SKM-1 treated with dmso at 0.1 percent for 144 hours (cell line): ENCODE data around the gene EXOC3.

Experiments used
- DNase-seq: peaks from one replicate; lab custom pipeline; 2025; ENCODE audit not compliant: unreplicated experiment; lab: John Stamatoyannopoulos, UW

The EXOC3 gene

DNA sequence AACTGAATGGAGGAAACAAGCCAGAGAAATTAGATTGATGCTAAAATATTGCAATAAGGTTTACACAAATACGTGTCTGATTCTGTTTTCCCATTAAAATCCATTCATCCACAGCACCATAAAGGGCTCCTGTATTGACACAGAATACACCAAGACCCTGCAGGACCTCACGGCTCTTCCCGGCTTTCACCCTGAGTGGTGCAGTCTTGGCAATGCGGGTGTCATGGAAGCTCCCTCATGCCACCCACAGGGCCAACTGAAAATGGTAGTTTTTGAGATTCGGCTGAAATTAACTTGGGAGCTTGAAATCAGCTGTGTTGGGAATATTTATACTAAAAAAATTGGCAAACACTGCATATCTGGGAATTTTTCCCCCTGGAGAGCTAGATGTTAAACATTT lies 17.3 kb upstream of the EXOC3 start:
- DNase-seq, result no peak

DNA sequence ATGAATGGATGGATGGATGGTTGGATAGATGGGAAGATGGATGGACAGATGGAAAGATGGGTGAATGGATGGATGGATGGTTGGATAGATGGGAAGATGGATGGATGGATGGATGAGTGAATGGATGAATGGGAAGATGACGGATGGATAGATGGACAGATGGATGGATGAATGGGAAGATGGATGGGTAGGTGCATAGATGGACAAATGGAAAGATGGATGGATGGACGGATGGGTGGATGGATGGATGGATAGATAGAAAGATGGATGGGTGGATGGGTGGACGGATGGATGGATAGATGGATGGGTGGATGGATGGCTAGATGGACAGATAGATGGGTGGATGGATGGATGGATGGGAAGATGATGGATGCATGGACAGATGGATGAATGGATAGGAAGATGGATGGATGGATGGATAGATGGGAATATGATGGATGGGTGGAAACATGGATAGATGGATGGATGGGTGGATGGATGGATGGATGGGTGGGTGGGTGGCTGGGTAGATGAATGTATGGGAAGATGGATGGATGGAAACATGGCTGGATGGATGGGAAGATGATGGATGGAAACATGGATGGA lies 16.5 kb upstream of the EXOC3 start:
- no peak for DNase-seq

DNA sequence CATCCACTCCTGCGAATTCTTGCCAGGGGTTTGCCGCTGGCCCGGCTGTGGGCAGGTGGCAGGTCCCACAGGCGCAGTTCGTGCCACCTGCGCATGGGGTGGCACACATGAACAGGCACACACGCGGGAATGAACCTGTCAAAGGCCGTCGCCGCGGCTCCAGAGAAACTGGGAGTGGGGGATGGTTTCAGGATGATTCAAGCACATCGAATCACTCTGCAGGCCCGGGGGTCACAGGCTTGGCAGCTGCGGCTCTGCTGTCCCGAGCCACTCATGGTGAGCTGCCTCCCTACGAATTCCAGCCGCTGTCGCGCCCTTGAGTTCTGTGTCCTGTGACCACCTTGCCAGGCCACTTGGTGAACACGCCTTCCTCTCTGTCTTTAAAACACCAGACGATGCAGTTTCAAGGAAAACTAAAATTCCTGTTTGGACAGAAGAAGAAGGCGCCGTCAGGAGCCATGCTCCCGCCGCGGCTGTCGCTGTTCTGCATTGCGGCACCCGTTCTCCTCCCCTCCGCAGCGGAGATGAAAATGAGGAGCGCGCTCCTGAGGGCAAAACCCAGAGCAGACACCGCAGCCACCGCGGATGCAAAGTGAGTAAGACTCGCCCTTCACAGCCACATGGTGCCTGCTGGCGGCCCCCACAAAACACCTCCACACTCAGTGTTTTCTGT lies 15.4 kb upstream of the EXOC3 start:
- no peak for DNase-seq

DNA sequence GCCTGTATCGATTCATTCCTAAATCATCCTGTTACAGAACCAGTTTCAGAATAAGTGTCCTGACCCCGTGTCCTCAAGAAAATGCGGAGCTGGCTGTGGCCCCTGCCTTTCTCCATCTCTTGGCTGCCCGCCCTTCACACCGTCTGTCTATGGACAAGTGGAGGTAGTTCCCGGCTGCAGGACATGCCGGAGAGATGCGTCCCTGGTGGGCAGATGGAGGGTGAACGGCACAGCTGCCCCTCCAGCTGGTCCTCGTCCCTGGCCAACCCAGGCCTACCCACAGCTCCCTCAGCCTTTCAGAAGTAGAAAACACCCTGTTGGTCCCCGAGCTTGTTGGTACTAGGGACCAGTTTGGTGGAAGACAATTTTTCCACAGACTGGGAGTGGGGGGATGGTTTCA lies 14.8 kb upstream of the EXOC3 start:
- DNase-seq, result no peak

DNA sequence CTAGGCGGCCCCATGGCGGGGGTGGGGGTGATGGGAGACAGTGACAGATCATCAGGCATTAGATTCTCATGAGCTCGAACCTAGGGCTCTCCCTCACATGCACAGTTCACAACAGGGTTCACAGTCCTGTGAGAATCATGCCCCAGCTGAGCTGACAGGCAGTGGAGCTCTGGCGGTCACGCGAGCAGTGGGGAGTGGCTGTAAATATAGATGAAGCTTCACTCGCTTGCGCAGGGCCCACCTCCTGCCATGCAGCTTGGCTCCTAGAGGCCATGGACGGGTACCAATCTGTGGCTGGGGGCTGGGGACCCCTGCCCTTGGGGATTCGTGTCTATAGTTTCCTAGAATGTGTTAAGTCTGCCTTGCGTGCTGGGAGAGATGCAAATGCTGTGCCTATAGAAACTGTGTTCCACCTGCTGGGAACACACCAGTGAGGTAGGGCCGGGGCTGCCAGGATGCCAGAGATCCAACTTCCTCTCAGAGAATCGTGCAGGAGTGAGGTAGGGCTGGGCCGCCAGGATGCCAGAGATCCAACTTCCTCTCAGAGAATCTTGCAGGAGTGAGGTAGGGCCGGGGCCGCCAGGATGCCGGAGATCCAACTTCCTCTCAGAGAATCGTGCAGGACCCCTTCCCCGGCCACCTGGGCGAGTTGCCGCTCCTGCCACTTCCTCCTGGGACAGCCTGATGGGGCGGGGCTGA lies 14.1 kb upstream of the EXOC3 start:
- DNase-seq, result no peak

DNA sequence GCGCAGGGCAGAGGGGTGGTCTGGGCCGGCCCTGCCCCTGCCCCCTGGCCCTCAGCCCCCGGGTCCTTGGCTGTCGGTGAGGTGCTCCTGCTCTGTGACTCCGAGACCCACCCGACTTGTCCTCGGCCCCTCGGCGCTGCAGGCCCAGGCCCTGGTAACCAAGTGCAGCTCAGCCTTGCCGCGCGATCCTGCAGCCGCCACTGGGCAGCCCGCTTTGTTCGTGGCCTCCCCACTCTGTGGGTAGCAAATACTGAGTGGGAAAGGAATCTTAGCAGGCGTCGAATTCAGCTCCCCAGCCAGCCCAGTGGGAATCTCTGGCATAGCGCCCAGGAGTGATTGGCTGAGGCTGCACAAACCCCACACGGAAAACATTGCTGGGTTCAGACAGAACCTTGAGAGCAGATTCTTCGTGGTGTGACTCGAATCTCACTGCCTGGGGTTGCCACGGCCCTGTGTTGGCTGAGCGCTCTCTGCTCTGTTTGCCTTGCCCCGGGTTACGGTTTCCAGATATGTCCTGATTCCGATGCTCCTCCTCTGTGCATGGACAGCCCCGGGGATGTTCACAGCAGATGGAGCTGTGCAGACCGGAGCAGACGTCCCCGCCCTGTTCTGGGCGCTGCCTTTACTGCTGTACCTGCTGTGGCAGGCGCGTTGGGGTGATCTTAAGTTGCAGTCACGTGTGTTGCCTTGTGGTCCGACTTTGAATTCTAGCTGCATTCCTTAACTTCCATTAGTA lies 13.4 kb upstream of the EXOC3 start:
- DNase-seq, result no peak

DNA sequence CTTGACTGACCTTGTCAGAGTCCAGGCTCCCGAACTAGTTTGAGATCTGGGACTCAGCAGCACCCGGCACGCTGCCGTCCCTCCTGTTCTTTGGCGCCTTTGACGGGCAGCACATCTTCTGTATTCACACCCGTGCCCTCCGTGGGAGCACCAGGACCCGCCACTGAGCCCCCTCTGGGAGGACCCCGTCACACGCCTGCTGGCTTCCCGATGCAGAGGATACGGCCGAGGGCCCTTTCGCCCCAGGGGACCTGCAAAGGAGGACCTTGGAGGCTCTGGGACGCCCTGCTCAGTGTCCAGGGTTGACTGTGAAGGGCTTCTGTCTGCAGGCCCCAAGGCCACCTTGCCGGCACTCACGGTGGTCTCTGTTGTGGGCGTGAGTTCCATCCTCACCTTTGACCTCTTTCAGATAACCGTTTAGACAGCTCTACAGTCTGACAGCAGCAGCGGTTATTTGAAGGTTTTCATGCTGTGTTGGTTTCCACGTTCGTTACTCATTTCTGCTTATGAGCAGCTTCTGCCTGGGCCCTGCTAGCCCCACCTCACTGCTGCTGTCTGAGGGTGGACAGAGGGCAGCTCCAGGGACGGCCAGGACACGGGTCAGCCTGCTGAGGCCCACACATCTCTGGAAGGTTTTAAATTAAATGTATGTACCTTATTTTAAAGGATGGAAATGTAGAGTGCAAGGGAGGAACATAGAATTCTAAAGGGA lies 12.6 kb upstream of the EXOC3 start:
- no peak for DNase-seq

DNA sequence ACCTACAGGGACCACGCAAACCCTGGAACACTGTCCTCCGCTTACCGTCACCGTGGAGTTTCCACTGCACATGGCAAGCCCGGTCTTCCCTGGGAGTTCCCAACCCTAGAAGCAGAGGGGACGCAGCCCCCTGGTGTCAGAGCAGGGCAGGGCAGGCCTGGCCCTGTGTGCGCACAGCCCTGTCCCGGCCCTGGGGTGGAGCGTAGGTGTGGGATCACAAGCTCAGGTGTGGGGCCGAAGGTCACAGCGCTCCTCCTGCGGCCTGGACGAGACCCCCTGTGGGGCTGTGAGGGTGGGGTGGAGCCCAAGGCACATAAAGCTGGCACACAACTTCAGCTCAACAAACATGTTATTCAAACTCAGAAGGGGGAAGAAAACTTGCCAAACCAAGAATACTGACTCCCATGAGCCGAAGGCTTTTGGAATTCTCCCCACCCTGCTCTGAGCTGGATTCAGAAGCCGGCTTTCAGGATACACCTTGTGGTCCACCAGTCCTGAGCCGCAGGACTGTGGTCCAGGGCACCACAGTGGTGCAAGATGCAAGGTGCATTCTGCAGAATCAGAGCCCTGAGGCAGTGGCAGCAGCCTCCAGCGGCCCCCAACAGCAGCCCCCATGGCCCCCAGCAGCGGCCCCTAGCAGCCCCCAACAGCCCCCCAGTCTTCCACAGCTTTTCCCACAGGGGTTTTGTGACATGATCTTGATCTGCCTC lies 11.8 kb upstream of the EXOC3 start:
- DNase-seq, result no peak

DNA sequence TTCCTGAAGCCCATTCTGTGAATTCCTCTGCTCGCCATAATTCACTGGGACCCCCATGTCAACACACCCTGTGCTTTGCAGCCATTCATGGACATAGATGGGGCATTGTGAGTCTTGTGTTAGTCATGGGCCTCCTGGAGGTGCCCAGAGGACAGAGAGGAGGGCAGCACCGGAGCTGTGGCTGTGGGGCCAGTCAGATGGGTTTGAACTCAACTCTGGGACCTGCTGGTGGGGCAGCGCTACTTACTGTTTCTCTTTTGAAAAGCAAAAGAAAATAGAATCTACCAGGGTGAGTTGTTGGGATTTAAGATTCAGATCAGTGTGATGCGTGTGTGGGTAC lies 11.3 kb upstream of the EXOC3 start:
- no peak for DNase-seq

DNA sequence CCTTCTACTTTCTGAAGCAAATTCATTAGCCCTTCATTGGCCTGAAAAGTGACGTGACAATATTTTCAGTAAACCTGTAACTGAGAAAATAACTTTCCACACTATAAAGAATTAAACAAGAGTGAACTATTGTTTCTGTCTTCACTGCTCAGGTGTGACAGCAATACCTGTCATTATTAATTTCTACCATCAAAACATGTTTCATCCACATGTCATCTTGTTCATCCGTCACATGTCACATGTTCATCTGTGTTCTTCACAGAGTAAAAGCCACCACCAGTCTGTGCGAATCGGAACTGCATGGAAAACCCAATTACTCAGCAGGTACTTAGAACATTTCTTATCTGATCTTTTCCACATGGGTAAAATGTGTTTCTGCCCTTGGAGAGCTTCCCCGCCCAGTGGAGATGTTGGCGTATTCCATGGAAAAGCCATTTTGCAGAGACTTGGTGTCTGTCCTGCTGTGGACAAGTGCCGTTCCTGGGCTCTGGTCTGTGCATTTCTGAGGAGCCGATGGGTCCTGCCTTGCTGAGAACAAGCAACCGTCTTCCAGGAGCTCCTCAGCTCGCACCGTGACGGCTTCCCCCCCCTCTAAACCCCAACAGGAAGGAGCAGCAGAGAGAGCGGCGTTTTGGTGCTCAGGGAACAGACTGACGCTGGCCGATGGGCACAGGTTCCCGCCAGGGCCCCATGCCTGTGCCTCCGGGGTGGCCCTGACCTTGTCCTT lies 10.6 kb upstream of the EXOC3 start:
- no peak for DNase-seq

DNA sequence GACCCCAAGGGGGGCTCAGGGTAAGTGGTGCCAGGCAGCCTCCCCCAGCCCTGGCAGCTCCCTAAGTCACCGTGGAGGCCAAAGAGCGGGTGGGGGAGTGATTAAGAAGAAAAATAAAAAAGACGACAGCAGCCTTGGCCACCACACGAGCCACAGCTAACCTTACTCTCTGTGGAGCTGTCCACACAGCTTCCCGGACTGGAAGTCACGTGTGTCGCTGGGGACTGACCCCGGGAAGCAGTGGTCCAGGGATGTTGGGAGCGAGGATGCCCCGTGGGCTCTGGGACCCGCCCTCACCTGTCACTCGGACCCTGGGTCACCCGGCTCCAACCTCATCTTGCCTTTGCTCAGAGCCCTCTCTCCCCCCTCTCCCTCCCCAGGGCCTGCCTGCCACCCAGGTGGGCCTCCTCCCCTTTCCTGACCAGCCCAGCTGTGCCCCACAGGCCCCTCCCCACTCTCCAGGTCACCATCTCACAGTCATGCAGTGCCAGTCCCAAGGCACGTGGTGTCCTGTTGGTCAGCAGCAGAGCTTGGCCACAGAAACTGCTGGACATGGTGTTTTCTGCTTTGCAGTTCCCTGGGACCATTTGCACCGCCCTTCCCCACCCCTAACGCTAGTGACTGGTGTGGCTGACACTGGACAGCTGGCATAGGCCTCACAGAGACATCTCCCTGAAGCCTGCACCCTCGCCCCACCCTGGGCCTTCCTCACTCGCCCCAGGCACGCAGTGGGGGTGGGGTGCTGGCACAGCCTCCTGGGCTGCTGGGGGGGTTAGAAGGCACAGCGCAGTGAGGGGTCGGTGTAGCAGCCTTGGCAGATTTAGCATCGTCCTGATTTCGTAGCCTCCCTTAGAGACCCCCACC lies 9.8 kb upstream of the EXOC3 start:
- no peak for DNase-seq

DNA sequence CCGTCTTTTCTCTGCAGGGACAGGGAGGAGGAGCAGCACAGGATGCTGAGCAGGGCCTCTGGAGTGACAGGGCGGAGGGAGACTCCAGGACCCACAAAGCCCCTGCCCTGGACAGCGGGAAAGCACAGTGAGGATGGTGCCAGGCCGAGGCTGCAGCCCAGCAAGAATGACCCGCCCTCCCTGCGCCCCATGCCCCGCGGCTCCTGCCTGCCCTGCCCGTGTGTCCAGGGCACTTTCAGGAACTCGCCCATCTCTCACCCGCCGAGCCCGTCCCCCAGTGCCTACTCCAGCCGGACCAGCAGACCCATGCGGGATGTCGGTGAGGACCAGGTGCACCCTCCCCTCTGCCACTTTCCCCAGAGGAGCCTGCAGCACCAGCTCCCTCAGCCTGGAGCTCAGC lies 9.1 kb upstream of the EXOC3 start:
- DNase-seq, result no peak

DNA sequence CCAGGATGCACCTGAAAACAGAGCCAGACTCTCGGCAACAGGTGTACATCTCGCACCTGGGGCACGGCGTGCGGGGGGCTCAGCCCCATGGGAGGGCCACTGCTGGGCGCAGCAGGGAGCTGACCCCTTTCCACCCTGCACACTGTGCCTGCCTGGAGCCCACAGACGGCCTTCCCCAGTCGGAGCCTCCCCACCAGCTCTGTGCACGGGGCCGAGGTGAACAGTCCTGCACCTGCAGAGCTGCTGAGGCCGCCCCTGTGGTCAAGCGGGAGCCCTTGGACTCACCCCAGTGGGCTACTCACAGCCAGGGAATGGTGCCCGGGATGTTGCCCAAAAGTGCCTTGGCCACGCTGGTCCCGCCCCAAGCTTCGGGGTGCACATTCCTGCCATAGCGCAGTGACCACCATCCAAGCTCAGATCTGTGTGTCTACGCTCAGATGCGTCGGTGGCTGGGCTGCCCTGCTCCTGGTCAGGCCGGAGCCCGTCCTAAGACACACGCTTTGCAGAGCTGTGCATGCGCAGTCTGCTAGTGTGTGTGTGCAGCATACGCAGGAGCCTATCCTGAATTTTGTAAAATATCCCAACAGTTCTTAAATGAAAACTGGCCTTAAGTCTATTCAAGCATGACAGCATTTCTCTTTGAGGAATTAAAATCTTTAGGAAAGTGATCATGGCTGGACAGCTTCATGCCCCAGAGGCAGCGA lies 8.4 kb upstream of the EXOC3 start:
- DNase-seq, result no peak

DNA sequence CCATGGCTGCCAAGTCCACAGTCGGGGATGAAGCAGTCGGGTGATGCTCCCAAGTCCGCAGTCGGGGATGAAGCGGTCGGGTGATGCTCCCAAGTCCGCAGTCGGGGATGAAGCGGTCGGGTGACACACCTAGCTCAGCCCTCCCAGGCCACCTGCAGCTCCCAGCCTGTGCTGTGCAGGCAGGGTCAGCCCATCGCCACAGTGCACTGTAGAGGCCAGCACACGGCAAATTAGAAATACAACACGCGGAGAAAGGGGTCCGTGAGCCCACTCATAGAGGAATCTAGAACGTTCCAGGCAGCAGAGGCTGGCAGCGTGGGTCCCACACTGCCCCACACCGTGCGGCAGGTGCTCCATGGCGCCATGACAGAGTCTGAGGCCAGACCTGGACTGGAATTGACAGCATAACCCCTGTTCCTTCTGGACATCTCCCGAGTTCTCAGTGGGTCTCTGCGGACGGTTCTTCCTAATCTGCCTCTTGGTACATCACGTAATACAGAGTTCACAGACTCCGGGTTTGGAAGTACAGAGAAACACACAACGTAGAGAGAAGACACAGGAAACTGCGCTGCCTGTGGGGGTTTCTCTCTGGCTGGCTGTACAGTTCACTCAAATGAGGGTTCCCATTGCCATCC lies 7.7 kb upstream of the EXOC3 start:
- no peak for DNase-seq

DNA sequence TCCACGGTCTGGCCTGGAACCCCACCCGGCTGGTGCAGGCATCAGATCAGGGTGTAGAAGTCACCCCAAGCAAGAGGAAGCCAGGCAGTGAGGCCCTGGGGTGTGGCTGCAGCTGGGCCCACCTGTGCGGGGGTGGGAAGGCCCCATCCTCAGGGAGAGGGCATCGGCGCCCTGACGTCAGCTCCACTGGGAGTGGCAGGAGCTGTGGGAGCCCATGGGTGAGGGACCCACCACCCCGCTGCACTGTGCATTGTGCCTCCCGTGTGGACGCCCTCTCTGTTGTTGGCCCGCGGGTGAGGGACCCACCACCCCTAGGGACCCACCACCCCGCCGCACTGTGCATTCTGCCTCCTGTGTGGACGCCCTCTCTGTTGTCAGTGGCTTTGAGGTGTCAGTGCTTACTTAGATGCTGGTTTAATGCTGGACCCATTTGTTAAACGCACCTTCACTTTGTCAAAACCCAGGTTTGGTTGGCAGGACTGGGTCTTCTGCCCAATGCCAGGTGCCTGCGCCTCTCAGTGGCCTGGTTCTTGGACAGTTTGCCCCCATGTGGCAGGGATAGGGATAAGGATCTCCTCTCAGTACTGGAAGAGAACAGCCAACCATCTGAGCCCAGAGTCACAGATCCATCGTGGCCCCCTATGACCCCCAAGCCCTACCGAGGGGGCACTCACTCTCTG lies 6.9 kb upstream of the EXOC3 start:
- DNase-seq, result no peak

DNA sequence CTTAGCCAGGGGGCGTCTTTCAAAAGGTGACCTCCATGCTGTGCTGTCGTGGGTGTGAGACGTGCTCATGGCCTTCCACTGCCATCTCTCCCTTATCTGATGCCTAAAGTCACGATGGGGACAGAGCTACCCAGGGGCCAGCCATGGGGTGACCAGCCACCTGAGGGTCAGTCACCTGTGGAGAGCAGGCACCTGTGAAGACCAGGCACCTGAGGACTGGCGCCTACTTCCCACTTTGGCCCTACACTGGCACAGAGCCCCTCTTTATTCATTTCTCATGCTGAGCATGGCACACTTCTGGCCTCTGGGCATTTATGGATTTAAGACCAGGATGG lies 6.4 kb upstream of the EXOC3 start:
- no peak for DNase-seq

DNA sequence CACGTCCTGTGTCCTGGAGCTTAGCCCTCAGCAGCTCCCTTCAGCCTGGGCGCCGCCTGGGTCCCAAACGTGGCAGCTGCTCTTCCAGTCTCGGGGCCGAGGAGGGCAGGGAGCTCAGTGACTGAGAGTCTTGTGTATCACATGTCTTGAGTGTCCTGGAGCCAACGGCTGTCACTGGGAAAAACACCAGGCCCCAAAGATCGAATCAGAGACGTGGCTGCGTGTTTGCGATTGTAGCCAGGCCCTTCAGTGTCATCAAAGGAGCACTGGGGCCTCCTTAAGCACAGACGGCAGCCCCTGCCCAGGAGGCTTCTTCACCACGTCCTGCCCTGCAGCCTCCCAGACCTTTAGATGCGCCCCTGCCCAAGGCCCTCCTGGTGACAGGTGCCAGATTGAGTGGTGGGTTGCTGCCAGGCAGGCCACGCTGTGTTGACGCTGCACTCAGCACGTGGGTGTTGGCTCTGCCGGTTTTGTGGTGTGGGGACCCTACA lies 5.7 kb upstream of the EXOC3 start:
- no peak for DNase-seq
